ENCODE results near the gene RGL3. TPM values are rescaled to one million over a fixed set of nuclear protein-coding genes. Genes with fewer than 3 reads are reported as not detected.

The RGL3 gene
- total and polyA plus RNA-seq, 9 of the 15 experiments (the other 6 are each of a cell fraction or from before 2014, with no cell fraction given), result 0.12 to 0.61 (median 0.32) TPM; not detected in 4

GRCh38 chr19:11373166-11373884 is 45.8 kb downstream of the RGL3 start:
- Histone ChIP-seq H3K27me3 (ENCODE audit: control insufficient read depth in 2 of 2, insufficient read depth in 2 of 2, low read length in 2 of 2) (no peaks in the 10 kb centered on the region), H2AFZ (ENCODE audit: low read depth, low read length) (peak overlapping the region; percentile 97; the same call in 1 of the 2 replicates), H4K20me1 (replicated peaks; ENCODE audit: control insufficient read depth, insufficient read depth, low read length) (peaks cover 11% of the 10 kb centered on the region; the same call in 1 of the 2 replicates), H3K9me3 (replicated peaks; ENCODE audit: control insufficient read depth, insufficient read depth, low read depth, low read length) (no peaks in the 10 kb centered on the region), H3K4me2 (ENCODE audit: insufficient read depth, low read length) (peak overlapping the region; percentile 84), H3K9me1 (ENCODE audit: control insufficient read depth, insufficient read depth, low read length) (no peaks in the 10 kb centered on the region), H3K27ac (ENCODE audit: extremely low read depth, low read depth, low read length) (no peak overlapping the region; the same call in 2 of the 3 replicates), H3K36me3 (ENCODE audit: control insufficient read depth, insufficient read depth, low read length) (peaks cover 13% of the 10 kb centered on the region), H3K4me3 (0 out of 2 replicates have a peak overlapping the region, but pooled peaks have one; percentile 59), H3K79me2 (ENCODE audit: control insufficient read depth, insufficient read depth, low read length) (peaks cover 16% of the 10 kb centered on the region; the same call in 2 of the 3 replicates), H3K9ac (ENCODE audit: insufficient read depth in 1 of 2, low read depth in 2 of 2, low read length in 2 of 2) (peak overlapping the region in 1 of 2 experiments; percentile 77; a peak in 2 of 4 replicates), H3K4me1 (replicated peaks in 1 of 2; ENCODE audit: control insufficient read depth in 2 of 2, insufficient read depth in 2 of 2, low read length in 2 of 2) (peaks cover 22 to 29% of the 10 kb centered on the region in 2 experiments)
- intact Hi-C loops (cut with micrococcal nuclease) (no loop called here), in situ Hi-C loops (cut with MboI) (no loop called here)
- FAIRE-seq (no peak), DNase-seq (ENCODE audit: extremely low read depth in 1 of 4, low spot score in 3 of 4) (peak in 1 of 4 experiments; percentile 43), ATAC-seq (no peak)
- 46% methylated on average over 10 of the region's 10 CpGs for WGBS (ENCODE audit: insufficient coverage, low coverage, missing lambda C conversion rate)
- ChIA-PET POLR2A (interaction anchor here (0.8 to 3.6 kb wide), 6 partner anchors 10 to 94 kb away, joined by 3 to 36 read pairs (median 4); partner anchors contain the start of genes EPOR and RAB3D), CTCF (ENCODE audit: low intra/inter-chr PET ratio) (no interaction called here)
- no TSS peak for BruUV-seq (replicated peaks)
- no peak for TF ChIP-seq ZNF146 (CRISPR knock-in tag; IDR thresholded peaks at IDR 0.05; ENCODE audit: unreplicated experiment)
- no peak for TF ChIP-seq POU5F1 (IDR thresholded peaks at IDR 0.05; ENCODE audit: borderline replicate concordance, low read depth, low read length, partially characterized antibody)
- peak; percentile 99 for TF ChIP-seq MXI1 (IDR thresholded peaks at IDR 0.05; ENCODE audit: low read depth, low read length)
- no peak for TF ChIP-seq ZNF23 (CRISPR knock-in tag; IDR thresholded peaks at IDR 0.05)
- peak; percentile 54 for TF ChIP-seq RBM22 (IDR thresholded peaks at IDR 0.05; ENCODE audit: low read depth, low read length, poor library complexity, severe bottlenecking)
- no peak for TF ChIP-seq PCBP1 (IDR thresholded peaks at IDR 0.05; ENCODE audit: low read depth, low read length, poor library complexity, severe bottlenecking)
- TF ChIP-seq MBD2 (IDR thresholded peaks at IDR 0.05; ENCODE audit: borderline replicate concordance, low read depth), result peak; percentile 45; the same call in 1 of the 2 replicates
- TF ChIP-seq BMI1 (IDR thresholded peaks at IDR 0.05; ENCODE audit: low read length), result peak; percentile 94
- no peak for TF ChIP-seq ZNF395 (CRISPR knock-in tag; IDR thresholded peaks at IDR 0.05)
- no peak for TF ChIP-seq ZNF143 (CRISPR knock-in tag; IDR thresholded peaks at IDR 0.05)
- no peak for TF ChIP-seq NKRF (IDR thresholded peaks at IDR 0.05; ENCODE audit: borderline replicate concordance)
- TF ChIP-seq AFF1 (IDR thresholded peaks at IDR 0.05; ENCODE audit: low read depth in 1 of 2, partially characterized antibody in 2 of 2), result no peak
- TF ChIP-seq NR1H2 (CRISPR knock-in tag; IDR thresholded peaks at IDR 0.05), result no peak
